ENCODE data around the gene DNTT. TPM values are rescaled to one million over a fixed set of nuclear protein-coding genes. Genes with fewer than 3 reads are reported as not detected.

Gene DNTT
- total and polyA plus RNA-seq, 3 donors from 2014 or later = 0.31 to 0.94 TPM; not detected in 1

- Histone ChIP-seq H3K9me3 (no peaks in the 10 kb centered on the region), H3K4me3 (no peak overlapping the region), H3K27ac (no peak overlapping the region), H3K27me3 (no peaks in the 10 kb centered on the region), H3K4me1 (no peaks in the 10 kb centered on the region), H3K36me3 (ENCODE audit: low read depth, missing control alignments) (no peaks in the 10 kb centered on the region)
- intact Hi-C loops (cut with DNase I; ENCODE audit: low total_unique reads) = no loop called here
- DNase-seq = no peak
- 63 to 66% methylated on average over 5 of the region's 5 CpGs for WGBS, 2 donors
- TF ChIP-seq CTCF (IDR thresholded peaks at IDR 0.05) (no peak), POLR2A (IDR thresholded peaks at IDR 0.05) (no peak)
Measured at GRCh38 chr10:96321822-96322221, 17.6 kb downstream of the DNTT start.

GRCh38 chr10:96322275-96322674 is 18.0 kb downstream of the DNTT start:
- DNase-seq = no peak
- Histone ChIP-seq H3K9me3 (no peaks in the 10 kb centered on the region), H3K4me3 (no peak overlapping the region), H3K27me3 (no peaks in the 10 kb centered on the region), H3K27ac (no peak overlapping the region), H3K36me3 (ENCODE audit: low read depth, missing control alignments) (no peaks in the 10 kb centered on the region), H3K4me1 (no peaks in the 10 kb centered on the region)
- TF ChIP-seq CTCF (IDR thresholded peaks at IDR 0.05) (no peak), POLR2A (IDR thresholded peaks at IDR 0.05) (no peak)
- 90% methylated on average over 1 of the region's 1 CpG for WGBS, 2 donors
- intact Hi-C loops (cut with DNase I; ENCODE audit: low total_unique reads) = no loop called here

GRCh38 chr10:96324447-96324846 is 20.2 kb downstream of the DNTT start:
- no peak overlapping the region for H3K27ac ChIP-seq
- H3K9me3 ChIP-seq = no peaks in the 10 kb centered on the region
- no peaks in the 10 kb centered on the region for H3K4me1 ChIP-seq
- H3K27me3 ChIP-seq = no peaks in the 10 kb centered on the region
- intact Hi-C loops (cut with DNase I; ENCODE audit: low total_unique reads) = no loop called here
- TF ChIP-seq CTCF (IDR thresholded peaks at IDR 0.05) = no peak
- no peak for TF ChIP-seq POLR2A (IDR thresholded peaks at IDR 0.05)
- DNase-seq = no peak
- no peaks in the 10 kb centered on the region for H3K36me3 ChIP-seq (ENCODE audit: low read depth, missing control alignments)
- 67 to 85% methylated on average over 2 of the region's 2 CpGs for WGBS, 2 donors
- H3K4me3 ChIP-seq = no peak overlapping the region

GRCh38 chr10:96325719-96326373 is 21.6 kb downstream of the DNTT start:
- no peak overlapping the region for H3K27ac ChIP-seq
- DNase-seq = no peak
- intact Hi-C loops (cut with DNase I; ENCODE audit: low total_unique reads) = no loop called here
- no peak overlapping the region for H3K4me3 ChIP-seq
- TF ChIP-seq CTCF (IDR thresholded peaks at IDR 0.05) = no peak
- no peak for TF ChIP-seq POLR2A (IDR thresholded peaks at IDR 0.05)
- no peaks in the 10 kb centered on the region for H3K4me1 ChIP-seq
- WGBS, 2 donors = 80 to 81% methylated on average over 4 of the region's 4 CpGs
- H3K9me3 ChIP-seq = no peaks in the 10 kb centered on the region
- no peaks in the 10 kb centered on the region for H3K36me3 ChIP-seq (ENCODE audit: low read depth, missing control alignments)
- no peaks in the 10 kb centered on the region for H3K27me3 ChIP-seq

GRCh38 chr10:96327462-96327861 is 23.2 kb downstream of the DNTT start:
- H3K9me3 ChIP-seq = no peaks in the 10 kb centered on the region
- H3K36me3 ChIP-seq (ENCODE audit: low read depth, missing control alignments) = no peaks in the 10 kb centered on the region
- no peaks in the 10 kb centered on the region for H3K27me3 ChIP-seq
- no peak overlapping the region for H3K27ac ChIP-seq
- TF ChIP-seq POLR2A (IDR thresholded peaks at IDR 0.05) = no peak
- no peak for TF ChIP-seq CTCF (IDR thresholded peaks at IDR 0.05)
- H3K4me1 ChIP-seq = no peaks in the 10 kb centered on the region
- no peak for DNase-seq
- H3K4me3 ChIP-seq = no peak overlapping the region
- intact Hi-C loops (cut with DNase I; ENCODE audit: low total_unique reads) = no loop called here
- 73 to 82% methylated on average over 7 of the region's 7 CpGs for WGBS, 2 donors

Measured in testis (tissue), 3 donors.